ACC112 (cell line): ENCODE data around the gene LRRC51.
"Not testable (repeated sequence)": the region's sequence is repeated elsewhere in the genome, so short reads cannot be mapped to it uniquely, and the experiment has no call there.

Experiments used
- H2AFZ ChIP-seq: fragments of 200-600 bp; sonication (generic); one replicate; pipeline ENCODE4 v1.6.0; 2017; ENCODE audit warnings: antibody characterized with exemption, low read length; ENCODE audit not compliant: unreplicated experiment
- H3K27ac ChIP-seq: fragments of 200-600 bp; sonication (generic); 2 replicates; pipeline ENCODE4 v1.5.1; 2014; ENCODE audit warnings: low read depth, mild to moderate bottlenecking, antibody characterized with exemption, low read length, moderate library complexity
- H3K27me3 ChIP-seq: fragments of 200-600 bp; sonication (generic); 2 replicates; pipeline ENCODE4 v1.6.1; 2014; ENCODE audit warnings: mild to moderate bottlenecking, antibody characterized with exemption, low read length, moderate library complexity, mixed read lengths; ENCODE audit not compliant: insufficient read depth
- H3K36me3 ChIP-seq: fragments of 200-600 bp; sonication (generic); 2 replicates; pipeline ENCODE4 v1.6.1; 2016; ENCODE audit warnings: mild to moderate bottlenecking, antibody characterized with exemption, low read length, moderate library complexity, mixed read lengths; ENCODE audit not compliant: insufficient read depth
- H3K4me1 ChIP-seq: fragments of 200-600 bp; sonication (generic); one replicate; pipeline ENCODE4 v1.6.1; 2016; ENCODE audit warnings: low read length, mixed read lengths; ENCODE audit not compliant: insufficient read depth, unreplicated experiment, control insufficient read depth
- H3K4me3 ChIP-seq: fragments of 200-600 bp; sonication (generic); 2 replicates; pipeline ENCODE4 v1.5.1; 2014; ENCODE audit warnings: mild to moderate bottlenecking, low read depth, low read length
- H3K79me2 ChIP-seq: fragments of 200-600 bp; sonication (generic); one replicate; pipeline ENCODE4 v1.6.0; 2016; ENCODE audit warnings: low read length; ENCODE audit not compliant: control insufficient read depth, unreplicated experiment, insufficient read depth

Gene LRRC51

GRCh38 chr11:72139500-72139899, 58.9 kb downstream of the LRRC51 start:
- H3K79me2 ChIP-seq: no peaks in the 10 kb centered on the region
- H3K4me1 ChIP-seq: peaks cover 16% of the 10 kb centered on the region
- no peaks in the 10 kb centered on the region for H3K27me3 ChIP-seq
- H3K27ac ChIP-seq: no peak overlapping the region
- H3K4me3 ChIP-seq: no peak overlapping the region
- no peaks in the 10 kb centered on the region for H3K36me3 ChIP-seq
- no peak overlapping the region for H2AFZ ChIP-seq

GRCh38 chr11:72140661-72141060, 60.0 kb downstream of the LRRC51 start:
- Histone ChIP-seq H3K27ac (peak overlapping the region; percentile 70), H3K4me3 (no peak overlapping the region), H3K36me3 (no peaks in the 10 kb centered on the region), H3K79me2 (no peaks in the 10 kb centered on the region), H3K27me3 (no peaks in the 10 kb centered on the region), H2AFZ (no peak overlapping the region), H3K4me1 (peaks cover 24% of the 10 kb centered on the region)

GRCh38 chr11:72141066-72141465, 60.4 kb downstream of the LRRC51 start:
- no peak overlapping the region for H3K4me3 ChIP-seq
- peaks cover 24% of the 10 kb centered on the region for H3K4me1 ChIP-seq
- no peaks in the 10 kb centered on the region for H3K27me3 ChIP-seq
- no peaks in the 10 kb centered on the region for H3K36me3 ChIP-seq
- H2AFZ ChIP-seq: no peak overlapping the region
- H3K79me2 ChIP-seq: no peaks in the 10 kb centered on the region
- H3K27ac ChIP-seq: peak overlapping the region; percentile 70

- H2AFZ ChIP-seq, H3K27me3 ChIP-seq, H3K27ac ChIP-seq: not testable (repeated sequence)
These were observed 61.4 kb downstream of the LRRC51 start for GRCh38 chr11:72142086-72142485.

GRCh38 chr11:72142543-72142942, 61.9 kb downstream of the LRRC51 start:
- H3K27ac ChIP-seq, H3K4me3 ChIP-seq, H2AFZ ChIP-seq, H3K79me2 ChIP-seq, H3K27me3 ChIP-seq, H3K36me3 ChIP-seq: not testable (repeated sequence)
- H3K4me1 ChIP-seq: peaks cover 24% of the 10 kb centered on the region

More at GRCh38 chr11:72142086-72142485, 61.4 kb downstream of the LRRC51 start:
- not testable (repeated sequence) for H3K36me3 ChIP-seq, H3K4me3 ChIP-seq, H3K79me2 ChIP-seq
- peaks cover 24% of the 10 kb centered on the region for H3K4me1 ChIP-seq

GRCh38 chr11:72144807-72145565, 64.3 kb downstream of the LRRC51 start:
- Histone ChIP-seq H3K4me1 (peaks cover 24% of the 10 kb centered on the region), H3K4me3 (no peak overlapping the region), H3K27ac (peak overlapping the region; percentile 80), H3K36me3 (no peaks in the 10 kb centered on the region), H2AFZ (no peak overlapping the region), H3K27me3 (no peaks in the 10 kb centered on the region), H3K79me2 (no peaks in the 10 kb centered on the region)
